T-helper 17 cell (primary cell): Measurements from ENCODE around the gene BCAT1. TPM values are rescaled to one million over a fixed set of nuclear protein-coding genes. Genes with fewer than 3 reads are reported as not detected.
A peak's percentile ranks its signal among the peaks of the same experiment; 100 is the strongest.

Source experiments
- ATAC-seq: fragments of 150-1000 bp; cut with Tn5 transposase; 2 replicates; pipeline ENCODE4 v1.10.0; 2021; ENCODE audit warnings: mild to moderate bottlenecking, moderate library complexity
- DNase-seq, 3 donors: peaks; one replicate each; pipeline versions ENCODE4 v3.0.0 to v3.0.0-alpha.2; 2020 to 2021
- H3K9me3 ChIP-seq: one replicate; pipeline ENCODE4 v1.7.0; 2013; ENCODE audit warnings: low read length, mild to moderate bottlenecking; ENCODE audit not compliant: control insufficient read depth, poor library complexity, severe bottlenecking
- H3K27ac Mint-ChIP-seq: one replicate; pipeline ENCODE4 v1.8.0; 2022; ENCODE audit warnings: mild to moderate bottlenecking, moderate library complexity, mixed read lengths
- H3K27me3 Mint-ChIP-seq: one replicate; pipeline ENCODE4 v1.8.0; 2022; ENCODE audit warnings: mixed read lengths
- H3K36me3 Mint-ChIP-seq: one replicate; pipeline ENCODE4 v1.8.0; 2022; ENCODE audit warnings: low read depth, mixed read lengths
- H3K4me1 Mint-ChIP-seq: one replicate; pipeline ENCODE4 v1.8.0; 2022; ENCODE audit warnings: mild to moderate bottlenecking, mixed read lengths
- H3K4me3 Mint-ChIP-seq: one replicate; pipeline ENCODE4 v1.8.0; 2022; ENCODE audit warnings: mild to moderate bottlenecking, moderate library complexity, mixed read lengths
- total RNA-seq, 4 donors: library from RNA in 2 of 4; stranded (reverse) in 2 of 4; gene quantifications; one replicate each; pipeline ENCODE4 v1.2.3 and lab custom pipeline; 2022 to 2026

Gene BCAT1, protein sequence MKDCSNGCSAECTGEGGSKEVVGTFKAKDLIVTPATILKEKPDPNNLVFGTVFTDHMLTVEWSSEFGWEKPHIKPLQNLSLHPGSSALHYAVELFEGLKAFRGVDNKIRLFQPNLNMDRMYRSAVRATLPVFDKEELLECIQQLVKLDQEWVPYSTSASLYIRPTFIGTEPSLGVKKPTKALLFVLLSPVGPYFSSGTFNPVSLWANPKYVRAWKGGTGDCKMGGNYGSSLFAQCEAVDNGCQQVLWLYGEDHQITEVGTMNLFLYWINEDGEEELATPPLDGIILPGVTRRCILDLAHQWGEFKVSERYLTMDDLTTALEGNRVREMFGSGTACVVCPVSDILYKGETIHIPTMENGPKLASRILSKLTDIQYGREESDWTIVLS
- total RNA-seq (1 to 10 TPM; 1.1 to 1.6 TPM), total RNA-seq (lab: John Stamatoyannopoulos, UW) (0.83 to 7.1 reads per million in 2 donors)

DNA sequence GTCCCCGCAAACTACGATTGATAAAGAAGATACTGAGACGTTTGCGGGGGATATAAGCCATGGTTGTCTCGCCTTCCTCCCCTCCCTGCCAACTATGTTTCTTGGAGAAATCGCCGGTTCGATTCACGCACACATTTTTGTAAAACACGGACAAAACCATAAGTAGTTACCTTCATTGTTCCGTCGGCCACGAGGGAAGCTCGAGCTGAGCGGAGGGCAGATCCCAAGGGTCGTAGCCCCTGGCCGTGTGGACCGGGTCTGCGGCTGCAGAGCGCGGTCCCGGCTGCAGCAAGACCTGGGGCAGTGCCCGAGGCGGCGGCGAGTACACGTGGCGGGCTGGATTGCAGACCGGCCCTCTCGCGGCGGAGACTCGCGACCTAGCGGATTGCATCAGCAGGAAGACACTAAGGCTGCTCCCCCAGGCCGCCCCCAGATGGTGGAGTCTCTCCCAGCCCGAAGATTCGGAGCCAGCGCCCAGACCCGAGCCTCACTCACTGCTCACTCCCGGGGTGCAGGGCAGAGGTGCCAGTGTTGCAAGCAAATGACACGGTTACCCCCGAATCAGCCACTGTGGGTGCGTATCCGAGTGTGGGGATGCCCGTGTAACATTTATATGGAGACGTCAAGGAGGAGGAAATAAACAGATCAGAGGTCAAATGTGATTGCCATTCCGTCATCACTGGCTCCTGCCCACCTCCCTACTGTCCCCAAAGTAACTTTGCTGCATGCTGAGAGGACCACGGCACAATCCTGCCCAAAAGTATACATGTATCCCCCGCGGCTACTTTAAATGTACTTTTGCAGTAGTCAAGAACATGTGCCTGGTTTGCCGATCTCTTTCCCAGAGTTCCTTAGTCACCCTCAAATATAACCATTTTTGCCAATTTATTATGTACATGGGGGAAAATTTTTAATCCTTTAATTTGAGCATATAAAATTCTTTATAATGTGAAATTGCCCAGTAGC, at the start of gene BCAT1:
Gene BCAT1 (minus strand): TSS at position 345 of the 966 bp plus-strand sequence. CDS start 169 bp downstream, at position 176.
- Mint-ChIP-seq H3K36me3 (peaks cover 10% of the 10 kb centered on the region), H3K4me1 (peaks cover 25% of the 10 kb centered on the region), H3K4me3 (peak within 1 kb of the TSS; percentile 90), H3K27ac (no peak within 1 kb of the TSS), H3K27me3 (peaks cover 77% of the 10 kb centered on the region)
- ATAC-seq: peak; percentile 62
- H3K9me3 ChIP-seq: no peaks in the 10 kb centered on the region
- DNase-seq: no peak

DNA sequence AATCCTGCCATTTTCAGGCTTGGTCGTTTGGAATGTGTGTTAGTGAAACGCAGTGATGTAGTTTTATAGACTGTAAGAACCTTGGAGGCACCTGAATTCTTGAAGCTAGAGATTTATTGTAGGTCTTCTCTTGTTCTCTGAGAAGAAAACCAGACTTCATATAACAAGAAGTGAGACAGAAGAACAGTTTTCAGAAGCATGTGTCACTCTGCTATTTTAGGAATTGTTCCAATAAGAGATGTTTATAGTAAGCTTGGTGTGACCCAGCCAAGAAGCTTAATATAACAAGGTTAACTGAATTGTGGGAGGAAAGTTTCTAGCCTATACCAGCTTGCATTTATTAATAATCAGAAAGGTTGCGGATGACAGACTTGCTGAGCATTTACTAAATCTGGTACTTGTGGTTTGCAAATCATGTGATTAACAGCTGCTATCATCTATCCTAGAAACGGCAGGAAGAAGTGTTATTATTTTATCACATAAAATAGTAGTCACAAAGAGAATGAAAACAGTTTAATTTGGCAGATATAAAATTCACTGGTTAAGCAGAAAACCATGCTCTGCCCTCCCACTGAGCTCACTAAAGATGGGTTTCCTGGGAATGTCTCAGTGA, 49.2 kb upstream of the BCAT1 start:
- no peak for DNase-seq
- Mint-ChIP-seq H3K27ac (peak overlapping the region; percentile 24), H3K27me3 (no peaks in the 10 kb centered on the region), H3K4me1 (peaks cover 10% of the 10 kb centered on the region), H3K4me3 (peak overlapping the region; percentile 21), H3K36me3 (no peaks in the 10 kb centered on the region)
- no peaks in the 10 kb centered on the region for H3K9me3 ChIP-seq
- peak; percentile 50 for ATAC-seq

DNA sequence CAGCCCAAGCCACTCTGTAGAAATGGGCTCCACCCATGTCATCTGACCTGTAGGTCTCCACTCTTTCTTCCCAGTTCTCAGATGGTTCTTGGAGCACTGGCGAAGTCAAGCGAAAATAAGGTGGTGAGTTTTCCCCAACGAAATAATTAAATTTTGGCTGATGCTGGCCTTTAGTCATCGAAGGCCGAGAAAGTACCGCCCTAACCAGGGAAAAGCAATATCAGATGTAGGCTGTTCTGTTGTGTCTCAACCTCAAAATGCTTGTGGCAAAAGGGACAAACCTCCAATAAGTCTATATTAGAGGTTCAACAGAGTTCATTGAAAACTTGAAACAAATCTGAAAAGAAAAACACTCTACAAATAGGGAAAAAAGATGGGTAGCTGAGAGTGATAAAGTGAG, 48.6 kb upstream of the BCAT1 start:
- no peaks in the 10 kb centered on the region for H3K36me3 Mint-ChIP-seq
- peak overlapping the region; percentile 24 for H3K27ac Mint-ChIP-seq
- H3K27me3 Mint-ChIP-seq: no peaks in the 10 kb centered on the region
- H3K4me3 Mint-ChIP-seq: no peak overlapping the region
- no peaks in the 10 kb centered on the region for H3K9me3 ChIP-seq
- ATAC-seq: no peak
- H3K4me1 Mint-ChIP-seq: peaks cover 10% of the 10 kb centered on the region
- no peak for DNase-seq

DNA sequence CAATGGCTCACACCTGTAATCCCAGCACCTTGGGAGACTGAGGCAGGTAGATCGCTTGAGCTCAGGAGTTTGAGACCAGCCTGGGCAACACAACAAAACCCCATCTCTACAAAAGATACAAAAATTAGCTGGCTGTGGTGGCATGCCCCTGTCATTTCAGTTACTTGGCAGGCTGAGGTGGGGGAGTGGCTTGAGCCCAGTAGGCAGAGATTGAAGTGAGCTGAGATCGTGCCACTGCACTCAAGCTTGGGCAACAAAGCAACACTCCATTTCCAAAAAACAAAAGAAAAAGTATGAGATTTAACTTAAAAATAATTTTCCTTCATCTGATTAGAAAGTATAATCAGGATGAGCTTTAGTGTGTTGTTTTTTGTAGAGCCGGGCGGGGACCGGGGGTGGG, 47.9 kb upstream of the BCAT1 start:
- peaks cover 11% of the 10 kb centered on the region for H3K4me1 Mint-ChIP-seq
- no peak for ATAC-seq
- H3K9me3 ChIP-seq: no peaks in the 10 kb centered on the region
- no peaks in the 10 kb centered on the region for H3K36me3 Mint-ChIP-seq
- no peak overlapping the region for H3K27ac Mint-ChIP-seq
- DNase-seq: no peak
- H3K4me3 Mint-ChIP-seq: no peak overlapping the region
- no peaks in the 10 kb centered on the region for H3K27me3 Mint-ChIP-seq

DNA sequence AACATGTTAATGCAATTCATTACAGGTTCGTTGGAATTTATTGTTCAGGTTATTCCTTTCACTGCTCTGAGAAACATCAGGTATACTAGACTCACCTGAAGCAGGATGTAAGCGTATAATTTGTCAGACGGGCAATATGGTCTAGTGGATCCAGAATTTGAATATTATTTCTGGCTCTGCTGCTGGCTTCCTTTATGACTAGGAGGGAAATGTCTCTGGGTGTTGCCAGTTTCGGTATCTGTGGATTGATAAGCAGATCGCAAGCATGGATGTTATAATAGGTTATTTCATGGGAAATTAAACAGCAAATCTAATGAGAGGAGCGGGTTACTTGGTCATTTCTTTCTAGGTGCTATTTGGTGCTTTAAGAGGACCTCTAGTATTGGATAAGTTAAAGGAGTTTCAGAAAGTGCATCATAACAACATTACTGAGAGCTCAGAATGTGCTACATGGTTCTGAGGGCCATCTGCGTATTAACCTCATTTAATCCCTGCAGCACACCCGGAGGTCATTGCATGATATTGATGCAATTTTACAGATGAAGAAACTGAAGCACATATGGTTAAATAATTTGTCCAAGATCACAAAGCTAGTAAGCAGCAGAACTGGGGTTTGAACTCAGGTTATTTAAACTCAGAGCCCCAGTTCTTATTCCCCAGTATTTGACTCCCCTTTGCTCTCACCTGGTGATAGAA, 47.3 kb upstream of the BCAT1 start:
- H3K9me3 ChIP-seq: no peaks in the 10 kb centered on the region
- Mint-ChIP-seq H3K4me3 (no peak overlapping the region), H3K36me3 (no peaks in the 10 kb centered on the region), H3K27me3 (no peaks in the 10 kb centered on the region), H3K27ac (no peak overlapping the region), H3K4me1 (peaks cover 12% of the 10 kb centered on the region)
- no peak for ATAC-seq
- no peak for DNase-seq

DNA sequence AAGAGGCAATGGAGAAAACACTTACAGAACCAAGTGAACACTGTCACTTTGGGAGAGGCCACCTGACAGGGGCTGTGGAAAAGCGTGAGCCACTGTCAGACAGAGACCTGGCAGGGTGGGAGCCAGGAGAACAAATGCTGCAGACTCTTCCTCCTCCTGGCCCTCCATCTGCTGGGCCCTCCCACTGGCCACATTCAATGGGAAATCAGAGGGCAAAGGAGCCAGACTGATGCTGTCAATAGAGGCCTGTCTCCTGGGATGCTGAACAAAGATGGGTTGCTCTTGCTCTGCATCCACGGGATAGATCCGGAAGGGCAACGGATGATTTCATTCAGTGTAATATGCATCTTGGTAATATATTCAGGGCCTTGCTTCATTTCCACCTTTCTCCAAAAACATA, 44.9 kb upstream of the BCAT1 start:
- ATAC-seq: no peak
- Mint-ChIP-seq H3K4me1 (peaks cover 16% of the 10 kb centered on the region), H3K27ac (no peak overlapping the region), H3K27me3 (peaks cover 14% of the 10 kb centered on the region), H3K36me3 (no peaks in the 10 kb centered on the region), H3K4me3 (no peak overlapping the region)
- no peak for DNase-seq
- H3K9me3 ChIP-seq: no peaks in the 10 kb centered on the region

DNA sequence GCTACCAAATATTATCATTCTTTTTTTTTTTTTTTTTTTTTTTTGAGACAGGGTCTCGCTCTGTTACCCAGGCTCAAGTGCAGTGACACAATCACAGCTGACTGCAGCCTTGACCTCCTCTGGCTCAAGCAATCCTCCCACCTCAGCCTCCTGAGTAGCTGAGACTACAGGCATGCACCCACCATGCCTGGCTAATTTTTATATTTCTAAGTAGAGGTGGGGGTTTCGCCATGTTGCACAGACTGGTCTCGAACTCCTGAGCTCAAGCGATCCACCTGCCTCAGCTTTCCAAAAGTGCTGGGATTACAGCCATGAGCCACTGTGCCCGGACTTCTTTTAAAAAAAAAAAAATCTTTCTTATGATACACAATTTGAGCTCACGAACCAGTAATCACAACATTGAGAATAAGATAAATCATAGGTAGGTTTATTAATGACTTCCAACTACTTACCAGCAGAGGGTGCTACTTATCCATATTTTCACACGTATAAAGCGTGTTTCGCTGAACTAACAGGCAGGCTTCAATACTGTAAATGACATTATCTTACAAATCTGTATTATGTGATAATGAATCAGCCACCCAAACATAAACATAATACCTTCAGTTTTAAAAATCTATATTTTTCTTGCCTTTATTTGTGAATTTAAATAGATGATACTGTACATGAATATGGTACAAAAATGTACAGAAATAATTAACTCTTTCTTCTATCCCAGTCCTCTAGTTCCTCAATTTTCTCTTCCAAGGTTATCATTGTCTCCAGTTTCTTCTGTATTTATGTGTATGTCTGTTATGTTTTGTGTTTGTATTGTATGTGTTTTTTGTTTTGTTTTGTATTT, 42.5 kb upstream of the BCAT1 start:
- H3K4me3 Mint-ChIP-seq: no peak overlapping the region
- peaks cover 6% of the 10 kb centered on the region for H3K4me1 Mint-ChIP-seq
- no peaks in the 10 kb centered on the region for H3K9me3 ChIP-seq
- peaks cover 31% of the 10 kb centered on the region for H3K27me3 Mint-ChIP-seq
- no peak overlapping the region for H3K27ac Mint-ChIP-seq
- H3K36me3 Mint-ChIP-seq: no peaks in the 10 kb centered on the region
- peak; percentile 91 for ATAC-seq
- no peak for DNase-seq

DNA sequence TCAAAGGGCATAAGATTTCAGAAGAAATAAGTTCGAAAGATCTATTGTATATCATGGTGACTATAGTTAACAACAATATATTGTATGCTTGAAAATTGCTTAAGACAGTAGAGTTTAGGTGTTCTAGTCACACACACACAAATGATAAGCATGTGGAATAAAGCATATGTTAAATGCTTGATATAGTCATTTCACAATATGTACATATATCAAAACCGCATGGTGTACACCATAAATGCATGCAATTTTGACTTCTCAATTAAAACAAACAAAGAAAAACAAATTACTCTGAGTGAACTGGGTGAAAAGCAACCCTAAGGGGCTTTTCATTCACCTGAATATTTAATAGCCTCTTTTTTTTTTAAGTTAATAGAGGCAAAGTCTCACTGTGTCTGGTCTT, 40.3 kb upstream of the BCAT1 start:
- peaks cover 6% of the 10 kb centered on the region for H3K4me1 Mint-ChIP-seq

DNA sequence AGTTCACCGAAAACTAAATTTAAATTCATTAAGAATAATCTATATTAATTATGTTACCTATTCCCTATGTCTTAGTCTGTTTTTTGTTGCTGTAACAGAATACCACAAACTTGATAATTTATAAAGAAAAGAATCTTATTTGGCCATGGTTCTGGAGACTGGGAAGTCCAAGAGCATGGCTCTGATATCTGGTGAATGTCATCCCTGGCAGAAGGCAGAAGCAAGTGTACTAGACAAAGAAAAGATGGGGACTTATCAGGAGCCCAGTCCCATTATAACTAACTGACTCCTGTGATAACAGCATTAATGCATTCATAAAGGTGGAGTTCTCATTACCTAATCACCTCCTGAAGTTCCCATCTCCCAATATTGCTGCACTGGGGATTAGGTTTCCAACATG, 33.3 kb upstream of the BCAT1 start:
- H3K4me1 Mint-ChIP-seq: no peaks in the 10 kb centered on the region
- no peak overlapping the region for H3K4me3 Mint-ChIP-seq
- ATAC-seq (no peak), DNase-seq (no peak)
- H3K27me3 Mint-ChIP-seq: peaks cover 8% of the 10 kb centered on the region
- no peaks in the 10 kb centered on the region for H3K36me3 Mint-ChIP-seq
- no peaks in the 10 kb centered on the region for H3K9me3 ChIP-seq
- H3K27ac Mint-ChIP-seq: no peak overlapping the region

More for the DNA sequence above, 40.3 kb upstream of the BCAT1 start:
- Mint-ChIP-seq H3K36me3 (no peaks in the 10 kb centered on the region), H3K27me3 (peaks cover 31% of the 10 kb centered on the region), H3K4me3 (no peak overlapping the region), H3K27ac (no peak overlapping the region)
- DNase-seq (no peak), ATAC-seq (no peak)
- no peaks in the 10 kb centered on the region for H3K9me3 ChIP-seq

DNA sequence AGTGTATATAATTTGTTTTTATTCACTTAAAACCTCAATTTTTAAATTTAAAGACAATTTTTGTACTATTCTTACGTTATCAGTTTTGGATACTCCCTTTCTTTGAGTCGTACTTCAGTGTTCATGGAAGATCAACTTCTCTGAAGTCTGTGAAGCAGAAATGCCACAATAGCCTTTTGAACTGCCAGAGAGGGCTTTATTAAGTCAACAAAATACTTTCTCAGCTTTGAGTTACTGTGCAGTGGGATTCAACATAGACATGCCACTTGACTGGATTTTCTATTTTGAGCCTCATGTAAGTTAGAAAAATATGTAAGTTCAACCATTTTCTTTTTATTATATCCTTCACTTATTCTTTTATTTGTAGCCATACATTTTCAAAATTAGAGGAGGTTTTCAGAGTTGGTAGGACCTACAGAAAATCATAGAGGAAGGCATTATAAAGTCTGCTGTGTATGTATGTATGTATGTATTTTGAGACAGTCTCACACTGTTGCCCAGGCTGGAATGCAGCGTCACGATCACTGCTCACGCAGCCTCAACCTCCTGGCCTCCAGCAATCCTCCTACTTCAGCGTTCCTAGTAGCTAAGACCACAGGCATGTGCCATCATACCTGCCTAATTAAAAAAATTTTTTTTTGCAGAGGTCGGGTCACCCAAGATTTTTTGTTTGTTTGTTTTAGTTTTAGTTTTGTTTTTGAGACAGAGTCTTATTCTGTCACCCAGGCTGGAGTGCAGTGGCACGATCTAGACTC, 31.3 kb upstream of the BCAT1 start:
- ATAC-seq (no peak), DNase-seq (no peak)
- H3K9me3 ChIP-seq: no peaks in the 10 kb centered on the region
- Mint-ChIP-seq H3K36me3 (no peaks in the 10 kb centered on the region), H3K4me1 (no peaks in the 10 kb centered on the region), H3K4me3 (no peak overlapping the region), H3K27me3 (peaks cover 16% of the 10 kb centered on the region), H3K27ac (no peak overlapping the region)

DNA sequence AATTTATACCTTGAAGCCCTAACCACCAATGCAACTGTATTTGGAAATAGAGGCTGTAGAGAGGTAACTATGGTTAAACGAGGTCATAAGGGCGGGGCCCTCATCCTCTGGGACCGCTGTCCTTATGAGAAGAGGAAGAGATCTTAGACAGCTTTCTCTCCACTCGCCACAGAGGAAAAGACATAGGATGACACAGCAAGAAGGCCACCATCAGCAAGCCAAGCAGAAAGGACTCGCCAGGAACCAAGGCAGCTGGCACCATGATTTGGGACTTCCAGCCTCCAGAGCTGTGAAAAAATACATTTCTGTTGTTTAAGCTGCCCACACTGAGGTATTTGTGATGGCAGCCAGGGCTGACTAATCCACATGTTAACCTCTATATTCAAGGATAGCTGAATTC, 30.4 kb upstream of the BCAT1 start:
- no peak overlapping the region for H3K4me3 Mint-ChIP-seq
- H3K36me3 Mint-ChIP-seq: no peaks in the 10 kb centered on the region
- H3K27ac Mint-ChIP-seq: no peak overlapping the region
- H3K4me1 Mint-ChIP-seq: no peaks in the 10 kb centered on the region
- no peaks in the 10 kb centered on the region for H3K9me3 ChIP-seq
- ATAC-seq (no peak), DNase-seq (no peak)
- peaks cover 17% of the 10 kb centered on the region for H3K27me3 Mint-ChIP-seq
